GM12878 (cell line): ENCODE data around the gene UGGT2. TPM values are rescaled to one million over a fixed set of nuclear protein-coding genes. Genes with fewer than 3 reads are reported as not detected.

Experiments used
- ATAC-seq: fragments of 200-7000 bp; cut with Tn5 transposase; 3 replicates; pipeline ENCODE4 v1.9.1; 2020; ENCODE audit warnings: mild to moderate bottlenecking, moderate library complexity
- BruUV-seq: library from RNA; stranded (reverse); fragments of 400-500 nt; replicated peaks from 2 replicates; lab custom pipeline; 2021; lab: Mats Ljungman, UMichigan
- CTCF ChIA-PET: fragments of 300-600 bp; sonication (Branson Sonifier 250); formaldehyde crosslinking; extraction: SDS; loops from one replicate; lab custom pipeline; 2021; ENCODE audit warnings: inconsistent platforms; lab: Yijun Ruan, JAX
- POLR2A ChIA-PET: fragments of 350-600 bp; formaldehyde crosslinking; extraction: SDS; loops from one replicate; lab custom pipeline; 2021; ENCODE audit warnings: inconsistent platforms; lab: Charles Lee
- RAD21 ChIA-PET: fragments of 300-600 bp; sonication (Branson Sonifier 250); formaldehyde crosslinking; loops from one replicate; lab custom pipeline; 2023; ENCODE audit warnings: antibody characterized with exemption; ENCODE audit not compliant: unreplicated experiment; lab: Charles Lee
- SMC1A ChIA-PET: fragments of 300-600 bp; sonication (Branson Sonifier 250); formaldehyde crosslinking; loops from one replicate; lab custom pipeline; 2023; ENCODE audit not compliant: unreplicated experiment, uncharacterized antibody; lab: Charles Lee
- DNase-seq: peaks from one replicate; pipeline ENCODE4 v3.0.0-alpha.2; 2011; ENCODE audit warnings: low read depth, low spot score
- FAIRE-seq: peaks from 3 replicates; lab custom pipeline; 2011; peaks lifted over from hg19 to GRCh38; lab: Jason Lieb, UNC
- H2AFZ ChIP-seq: 2 replicates; pipeline ENCODE4 v1.6.0; 2011; ENCODE audit warnings: low read depth, low read length, control low read depth; ENCODE audit not compliant: control insufficient read depth
- H3K27ac ChIP-seq: 2 replicates; pipeline ENCODE4 v1.5.1; 2011; ENCODE audit warnings: control low read depth; ENCODE audit not compliant: control insufficient read depth, insufficient read depth
- H3K27me3 ChIP-seq, 2 experiments: replicated peaks in 1 of 2; 2 replicates each; pipeline versions ENCODE4 v1.6.0 to v1.6.1; 2011; ENCODE audit warnings: low read length in 1 of 2; ENCODE audit not compliant: control insufficient read depth in 2 of 2, insufficient read depth in 2 of 2
- H3K36me3 ChIP-seq, 2 experiments: 2 replicates each; pipeline ENCODE4 v1.5.1; 2011; ENCODE audit warnings: low read length in 1 of 2; ENCODE audit not compliant: control insufficient read depth in 2 of 2, insufficient read depth in 2 of 2
- H3K4me1 ChIP-seq: 2 replicates; pipeline ENCODE4 v1.6.1; 2011; ENCODE audit warnings: mild to moderate bottlenecking, low read length, moderate library complexity, mixed read lengths; ENCODE audit not compliant: control insufficient read depth, insufficient read depth
- H3K4me2 ChIP-seq: 2 replicates; pipeline ENCODE4 v1.6.0; 2011; ENCODE audit warnings: control low read depth; ENCODE audit not compliant: control insufficient read depth, insufficient read depth
- H3K4me3 ChIP-seq: fragments of 200-600 bp; sonication (generic); 2 replicates; pipeline ENCODE4 v1.5.1; 2016
- H3K79me2 ChIP-seq: 2 replicates; pipeline ENCODE4 v1.6.0; 2011; ENCODE audit warnings: low read length; ENCODE audit not compliant: control insufficient read depth, insufficient read depth
- H3K9ac ChIP-seq: 2 replicates; pipeline ENCODE4 v1.8.0; 2011; ENCODE audit warnings: low read length, control low read depth, mixed read lengths; ENCODE audit not compliant: control insufficient read depth, insufficient read depth
- H3K9me3 ChIP-seq: replicated peaks from 3 replicates; pipeline ENCODE4 v1.5.1; 2011; ENCODE audit warnings: mild to moderate bottlenecking, low read length; ENCODE audit not compliant: control insufficient read depth, insufficient read depth
- H4K20me1 ChIP-seq: 2 replicates; pipeline ENCODE4 v1.6.0; 2011; ENCODE audit not compliant: control insufficient read depth, insufficient read depth
- CHD2 ChIP-seq: IDR thresholded peaks from 2 replicates; pipeline ENCODE4 v1.6.1; 2011; ENCODE audit warnings: low read depth, low read length, improper control_type of control experiment, borderline replicate concordance
- MXI1 ChIP-seq: fragments of 150-350 bp; IDR thresholded peaks from 2 replicates; pipeline ENCODE4 v1.6.1; 2011; ENCODE audit warnings: low read depth, mild to moderate bottlenecking, inconsistent platforms, low read length, improper control_type of control experiment
- MYB ChIP-seq: fragments of 150-350 bp; IDR thresholded peaks from 2 replicates; pipeline ENCODE4 v1.6.1; 2014; ENCODE audit warnings: mild to moderate bottlenecking, low read depth, low read length, borderline replicate concordance
- POLR2A ChIP-seq: IDR thresholded peaks from 2 replicates; pipeline ENCODE4 v1.6.1; 2011; ENCODE audit warnings: low read depth, mild to moderate bottlenecking, low read length
- RAD21 ChIP-seq: IDR thresholded peaks from 2 replicates; pipeline ENCODE4 v1.6.1; 2011; ENCODE audit warnings: mild to moderate bottlenecking, low read depth, low read length, moderate library complexity; ENCODE audit not compliant: insufficient read depth
- SMC3 ChIP-seq: IDR thresholded peaks from 2 replicates; pipeline ENCODE4 v1.6.1; 2011; ENCODE audit warnings: low read length, improper control_type of control experiment, borderline replicate concordance
- TAF1 ChIP-seq: IDR thresholded peaks from 2 replicates; pipeline ENCODE4 v1.6.1; 2011; ENCODE audit warnings: mild to moderate bottlenecking, low read depth, low read length, borderline replicate concordance
- ZNF384 ChIP-seq: IDR thresholded peaks from 2 replicates; pipeline ENCODE4 v1.6.1; 2012; ENCODE audit warnings: low read depth, mild to moderate bottlenecking, low read length, improper control_type of control experiment, borderline replicate concordance
- WGBS: methylation state at CpG from one replicate; pipeline ENCODE4 v1.1.6; 2016; ENCODE audit warnings: low lambda C conversion rate; ENCODE audit not compliant: insufficient replicate concordance, insufficient coverage; ENCODE audit errors: missing lambda C conversion rate; 5-methylcytosine and 5-hydroxymethylcytosine counted together
- in situ Hi-C: fragments of 300-500 bp; cut with MboI; formaldehyde crosslinking; loops from 9 replicates; pipeline ENCODE4 v1.14.3; 2018; ENCODE audit warnings: mixed read lengths
- intact Hi-C: fragments of 100-400 bp; cut with micrococcal nuclease; formaldehyde crosslinking; loops from one replicate; pipeline ENCODE4 v1.14.2; 2022; ENCODE audit not compliant: unreplicated experiment
- polyA plus RNA-seq, 11 experiments: library from polyadenylated mRNA; depleted of rRNA in 4 of 11; unstranded in 6 of 11; stranded (reverse) in 5 of 11; fragments of >200 nt; fragmentation: Nextera tagmentation in 4 of 11; fragmentation: Illumina TruSeq in 1 of 11; extraction: Ambion mirVana in 4 of 11; extraction: Trizol in 1 of 11; gene quantifications; 1 replicate in 1 of 11; 2 replicates in 10 of 11; pipeline versions ENCODE4 v1.2.1 to v1.2.3, GENCODE V29; 2011 to 2016; ENCODE audit warnings: inconsistent platforms in 2 of 11, missing spikeins in 2 of 11, low read depth in 1 of 11
- total RNA-seq, 4 experiments: library from RNA; depleted of rRNA in 3 of 4; stranded (reverse); fragments of >200 nt in 3 of 4; fragmentation: Illumina TruSeq in 1 of 4; extraction: Trizol in 1 of 4; gene quantifications; 2 replicates each; pipeline versions ENCODE4 v1.2.1 to v1.2.3, GENCODE V29; 2013 to 2021
- TF ChIP-seq, protein P1 (sequence below), 3 experiments: IDR thresholded peaks in 2 of 3; conservative IDR thresholded peaks in 1 of 3; 2 replicates each; pipeline ENCODE4 v1.5.1; 2011; ENCODE audit warnings: low read depth in 3 of 3, low read length in 3 of 3, mild to moderate bottlenecking in 3 of 3, control low read depth in 2 of 3, moderate library complexity in 2 of 3, inconsistent platforms in 1 of 3, mixed read lengths in 1 of 3; ENCODE audit not compliant: control insufficient read depth in 2 of 3, insufficient read depth in 1 of 3; ENCODE audit errors: extremely low read depth in 1 of 3
- TF ChIP-seq, protein P2 (sequence below): fragments of 450-650 bp; IDR thresholded peaks from 2 replicates; pipeline ENCODE4 v1.6.1; 2016; ENCODE audit warnings: mild to moderate bottlenecking, moderate library complexity, borderline replicate concordance

UGGT2 gene
- total and polyA plus RNA-seq, 10 of the 15 experiments (the other 5 are each of a cell fraction or from before 2014, with no cell fraction given), result 4.9 to 29.0 (median 17.3) TPM

DNA sequence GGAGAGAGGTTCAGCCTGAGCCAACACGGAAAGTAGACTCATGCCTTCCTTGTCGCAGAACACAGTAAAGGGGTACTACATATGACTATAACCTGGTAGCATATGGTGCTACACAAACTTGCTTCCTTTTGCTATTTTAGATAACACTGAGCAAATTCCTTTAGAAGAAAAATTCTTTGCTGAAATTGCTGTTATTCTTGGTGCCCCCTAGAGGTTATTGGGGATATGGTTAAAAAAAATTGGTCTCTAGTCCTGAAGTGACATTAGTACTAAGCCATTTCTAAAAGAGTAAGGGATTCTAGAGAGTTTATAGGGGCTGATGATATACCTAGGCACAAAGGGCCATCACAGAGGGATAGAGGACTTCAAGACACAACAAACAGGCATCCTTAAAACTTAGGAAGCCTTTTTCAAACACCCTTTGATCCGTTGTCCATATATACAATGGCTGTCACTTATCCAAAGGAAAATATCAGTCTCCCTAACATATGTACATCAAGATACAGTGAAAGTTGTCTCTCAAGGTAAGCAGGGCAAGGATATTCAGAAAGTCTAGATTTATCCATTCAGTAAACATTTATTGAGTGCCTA is 22.8 kb upstream of the UGGT2 start:
- no peak overlapping the region for H3K4me3 ChIP-seq
- ATAC-seq (peak; percentile 67), DNase-seq (no peak), FAIRE-seq (peak; percentile 38)
- H3K79me2 ChIP-seq, result no peaks in the 10 kb centered on the region
- no peaks in the 10 kb centered on the region for H3K4me1 ChIP-seq
- no peak for TF ChIP-seq TAF1
- TF ChIP-seq ZNF384, result no peak
- no peak for TF ChIP-seq CHD2
- no peak for TF ChIP-seq POLR2A
- TF ChIP-seq, protein P1, sequence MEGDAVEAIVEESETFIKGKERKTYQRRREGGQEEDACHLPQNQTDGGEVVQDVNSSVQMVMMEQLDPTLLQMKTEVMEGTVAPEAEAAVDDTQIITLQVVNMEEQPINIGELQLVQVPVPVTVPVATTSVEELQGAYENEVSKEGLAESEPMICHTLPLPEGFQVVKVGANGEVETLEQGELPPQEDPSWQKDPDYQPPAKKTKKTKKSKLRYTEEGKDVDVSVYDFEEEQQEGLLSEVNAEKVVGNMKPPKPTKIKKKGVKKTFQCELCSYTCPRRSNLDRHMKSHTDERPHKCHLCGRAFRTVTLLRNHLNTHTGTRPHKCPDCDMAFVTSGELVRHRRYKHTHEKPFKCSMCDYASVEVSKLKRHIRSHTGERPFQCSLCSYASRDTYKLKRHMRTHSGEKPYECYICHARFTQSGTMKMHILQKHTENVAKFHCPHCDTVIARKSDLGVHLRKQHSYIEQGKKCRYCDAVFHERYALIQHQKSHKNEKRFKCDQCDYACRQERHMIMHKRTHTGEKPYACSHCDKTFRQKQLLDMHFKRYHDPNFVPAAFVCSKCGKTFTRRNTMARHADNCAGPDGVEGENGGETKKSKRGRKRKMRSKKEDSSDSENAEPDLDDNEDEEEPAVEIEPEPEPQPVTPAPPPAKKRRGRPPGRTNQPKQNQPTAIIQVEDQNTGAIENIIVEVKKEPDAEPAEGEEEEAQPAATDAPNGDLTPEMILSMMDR (IDR thresholded peaks at IDR 0.05 in 2 of 3, conservative IDR thresholded peaks at IDR 0.05 in 1 of 3; ENCODE audit: control insufficient read depth in 2 of 3, extremely low read depth in 1 of 3, insufficient read depth in 1 of 3, low read depth in 3 of 3, low read length in 3 of 3), result peak; percentile 47 to 61 (median 57); a peak in 5 of 6 replicates
- TF ChIP-seq MXI1, result no peak
- peak; percentile 34; the same call in 1 of the 2 replicates for TF ChIP-seq SMC3
- peak; percentile 52; the same call in 1 of the 2 replicates for TF ChIP-seq RAD21
- no peak for TF ChIP-seq MYB
- TF ChIP-seq, protein P2, sequence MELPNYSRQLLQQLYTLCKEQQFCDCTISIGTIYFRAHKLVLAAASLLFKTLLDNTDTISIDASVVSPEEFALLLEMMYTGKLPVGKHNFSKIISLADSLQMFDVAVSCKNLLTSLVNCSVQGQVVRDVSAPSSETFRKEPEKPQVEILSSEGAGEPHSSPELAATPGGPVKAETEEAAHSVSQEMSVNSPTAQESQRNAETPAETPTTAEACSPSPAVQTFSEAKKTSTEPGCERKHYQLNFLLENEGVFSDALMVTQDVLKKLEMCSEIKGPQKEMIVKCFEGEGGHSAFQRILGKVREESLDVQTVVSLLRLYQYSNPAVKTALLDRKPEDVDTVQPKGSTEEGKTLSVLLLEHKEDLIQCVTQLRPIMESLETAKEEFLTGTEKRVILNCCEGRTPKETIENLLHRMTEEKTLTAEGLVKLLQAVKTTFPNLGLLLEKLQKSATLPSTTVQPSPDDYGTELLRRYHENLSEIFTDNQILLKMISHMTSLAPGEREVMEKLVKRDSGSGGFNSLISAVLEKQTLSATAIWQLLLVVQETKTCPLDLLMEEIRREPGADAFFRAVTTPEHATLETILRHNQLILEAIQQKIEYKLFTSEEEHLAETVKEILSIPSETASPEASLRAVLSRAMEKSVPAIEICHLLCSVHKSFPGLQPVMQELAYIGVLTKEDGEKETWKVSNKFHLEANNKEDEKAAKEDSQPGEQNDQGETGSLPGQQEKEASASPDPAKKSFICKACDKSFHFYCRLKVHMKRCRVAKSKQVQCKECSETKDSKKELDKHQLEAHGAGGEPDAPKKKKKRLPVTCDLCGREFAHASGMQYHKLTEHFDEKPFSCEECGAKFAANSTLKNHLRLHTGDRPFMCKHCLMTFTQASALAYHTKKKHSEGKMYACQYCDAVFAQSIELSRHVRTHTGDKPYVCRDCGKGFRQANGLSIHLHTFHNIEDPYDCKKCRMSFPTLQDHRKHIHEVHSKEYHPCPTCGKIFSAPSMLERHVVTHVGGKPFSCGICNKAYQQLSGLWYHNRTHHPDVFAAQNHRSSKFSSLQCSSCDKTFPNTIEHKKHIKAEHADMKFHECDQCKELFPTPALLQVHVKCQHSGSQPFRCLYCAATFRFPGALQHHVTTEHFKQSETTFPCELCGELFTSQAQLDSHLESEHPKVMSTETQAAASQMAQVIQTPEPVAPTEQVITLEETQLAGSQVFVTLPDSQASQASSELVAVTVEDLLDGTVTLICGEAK, result no peak
- no peaks in the 10 kb centered on the region for H3K36me3 ChIP-seq
- WGBS, result 52% methylated on average over 3 of the region's 3 CpGs
- BruUV-seq, result no TSS peak
- H3K27ac ChIP-seq, result no peak overlapping the region
- SMC1A ChIA-PET, result interaction anchor here (1.3 to 3.3 kb wide), 2 partner anchors 54 to 56 kb away, joined by 5 to 20 read pairs; no protein-coding TSS in a partner anchor
- intact Hi-C loops (loop anchor here (1.0 kb wide), 1 partner anchor 56 kb away; no protein-coding TSS in a partner anchor), in situ Hi-C loops (no loop called here)
- no peaks in the 10 kb centered on the region; a peak in 2 of 4 replicates for H3K27me3 ChIP-seq
- RAD21 ChIA-PET, result no interaction called here
- no peak overlapping the region for H2AFZ ChIP-seq
- H4K20me1 ChIP-seq, result no peaks in the 10 kb centered on the region
- CTCF ChIA-PET, result interaction anchor here (0.8 to 6.3 kb wide), 6 partner anchors 14 to 90 kb away, joined by 3 to 46 read pairs (median 8); partner anchors contain the start of gene UGGT2
- no peak overlapping the region for H3K9ac ChIP-seq
- no peaks in the 10 kb centered on the region for H3K9me3 ChIP-seq
- POLR2A ChIA-PET, result no interaction called here
- H3K4me2 ChIP-seq, result no peak overlapping the region
